ENCODE results near the gene TACC2. TPM values are rescaled to one million over a fixed set of nuclear protein-coding genes. Genes with fewer than 3 reads are reported as not detected.

TACC2 gene
- total and polyA plus RNA-seq, 2 donors (not counting 1 experiment from before 2014, with no cell fraction given): not detected

DNA sequence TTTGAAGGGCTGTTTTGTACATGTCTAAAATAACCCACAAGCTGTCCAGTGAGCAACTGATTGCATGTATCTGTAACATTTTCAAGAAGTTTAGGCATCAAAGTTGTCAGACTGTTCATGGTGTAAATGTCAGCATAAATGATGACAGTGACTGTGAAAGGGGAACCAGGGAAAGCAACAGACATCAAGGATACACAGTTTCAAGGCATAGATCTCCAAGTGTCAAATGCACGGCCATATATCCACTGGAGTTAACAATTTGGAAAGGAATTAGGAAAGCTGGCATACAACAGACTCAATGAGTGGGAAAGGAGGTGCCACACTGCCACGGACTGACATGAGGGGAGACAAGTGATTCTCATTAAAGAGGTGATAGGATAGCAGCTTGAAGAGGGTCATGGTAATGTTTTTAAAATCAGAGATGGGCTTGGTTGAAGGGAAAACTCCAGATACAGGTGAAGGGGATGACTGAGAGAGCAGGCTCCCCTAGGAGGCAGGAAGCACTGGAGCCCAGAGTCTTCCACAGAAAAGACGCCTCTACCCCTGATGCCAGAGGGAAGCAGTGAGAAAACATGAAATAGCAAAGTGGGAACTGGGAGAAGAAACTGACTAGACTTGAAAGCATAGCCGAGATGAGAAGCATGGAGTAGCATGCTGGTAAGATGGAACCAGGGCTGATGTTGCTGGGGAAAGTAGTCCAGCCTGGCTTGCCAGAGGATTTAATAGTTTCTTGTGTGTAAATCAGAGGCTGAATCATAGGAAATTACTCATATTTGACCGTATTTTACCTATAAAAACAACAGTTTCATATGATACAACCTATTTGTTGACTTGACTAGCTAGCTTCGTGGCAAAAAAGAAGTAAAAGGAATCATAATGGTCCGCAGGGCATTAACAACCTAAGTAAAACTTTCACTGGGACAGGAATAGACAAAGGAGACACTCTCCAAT lies 32.6 kb upstream of the TACC2 start:
- peaks cover 4 to 14% of the 10 kb centered on the region in 2 experiments for H3K36me3 ChIP-seq (replicated peaks in 1 of 2; ENCODE audit: control extremely low read depth in 1 of 2, control insufficient read depth in 1 of 2, extremely low read depth in 1 of 2, insufficient read depth in 2 of 2, low read length in 1 of 2)
- Mint-ChIP-seq H3K9me3 (ENCODE audit: insufficient read depth) (no peaks in the 10 kb centered on the region), H3K4me3 (no peak overlapping the region), H3K27me3 (no peaks in the 10 kb centered on the region), H3K4me1 (no peaks in the 10 kb centered on the region), H3K27ac (no peak overlapping the region)
- no peak overlapping the region for H3K4me2 ChIP-seq (replicated peaks; ENCODE audit: low read depth, low read length, poor library complexity, severe bottlenecking)
- CTCF ChIA-PET: no interaction called here
- DNase-seq: no peak
- intact Hi-C loops (cut with micrococcal nuclease): no loop called here
- TF ChIP-seq, protein P1, sequence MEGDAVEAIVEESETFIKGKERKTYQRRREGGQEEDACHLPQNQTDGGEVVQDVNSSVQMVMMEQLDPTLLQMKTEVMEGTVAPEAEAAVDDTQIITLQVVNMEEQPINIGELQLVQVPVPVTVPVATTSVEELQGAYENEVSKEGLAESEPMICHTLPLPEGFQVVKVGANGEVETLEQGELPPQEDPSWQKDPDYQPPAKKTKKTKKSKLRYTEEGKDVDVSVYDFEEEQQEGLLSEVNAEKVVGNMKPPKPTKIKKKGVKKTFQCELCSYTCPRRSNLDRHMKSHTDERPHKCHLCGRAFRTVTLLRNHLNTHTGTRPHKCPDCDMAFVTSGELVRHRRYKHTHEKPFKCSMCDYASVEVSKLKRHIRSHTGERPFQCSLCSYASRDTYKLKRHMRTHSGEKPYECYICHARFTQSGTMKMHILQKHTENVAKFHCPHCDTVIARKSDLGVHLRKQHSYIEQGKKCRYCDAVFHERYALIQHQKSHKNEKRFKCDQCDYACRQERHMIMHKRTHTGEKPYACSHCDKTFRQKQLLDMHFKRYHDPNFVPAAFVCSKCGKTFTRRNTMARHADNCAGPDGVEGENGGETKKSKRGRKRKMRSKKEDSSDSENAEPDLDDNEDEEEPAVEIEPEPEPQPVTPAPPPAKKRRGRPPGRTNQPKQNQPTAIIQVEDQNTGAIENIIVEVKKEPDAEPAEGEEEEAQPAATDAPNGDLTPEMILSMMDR (IDR thresholded peaks at IDR 0.05): no peak
- TF ChIP-seq EZH2 (IDR thresholded peaks at IDR 0.05; ENCODE audit: borderline replicate concordance, insufficient read depth, low read depth, low read length, poor library complexity, severe bottlenecking): no peak
- no peaks in the 10 kb centered on the region for H3K27me3 ChIP-seq (replicated peaks in 1 of 4; ENCODE audit: control extremely low read depth in 1 of 4, control insufficient read depth in 3 of 4, insufficient read depth in 4 of 4, low read length in 3 of 4)
- no peak overlapping the region for H2AFZ ChIP-seq (ENCODE audit: insufficient read depth, low read depth, low read length, poor library complexity, severe bottlenecking)
- no peaks in the 10 kb centered on the region for H3K9me3 ChIP-seq (ENCODE audit: control extremely low read depth in 1 of 3, control insufficient read depth in 2 of 3, insufficient read depth in 1 of 3, low read length in 2 of 3)
- no peak overlapping the region for H3K4me3 ChIP-seq (ENCODE audit: control extremely low read depth in 1 of 5, extremely low read depth in 1 of 5, insufficient read depth in 1 of 5, low read depth in 2 of 5, low read length in 4 of 5)
- H3K79me2 ChIP-seq (ENCODE audit: control insufficient read depth, insufficient read depth, low read length): no peaks in the 10 kb centered on the region
- 98% methylated on average over 3 of the region's 7 CpGs for WGBS (ENCODE audit: insufficient coverage)
- POLR2A ChIA-PET: no interaction called here
- H3K9ac ChIP-seq (ENCODE audit: low read length): no peak overlapping the region
- H4K20me1 ChIP-seq (ENCODE audit: control insufficient read depth, insufficient read depth, low read length, poor library complexity, severe bottlenecking): no peaks in the 10 kb centered on the region
- no peaks in the 10 kb centered on the region for H3K4me1 ChIP-seq (ENCODE audit: control insufficient read depth in 2 of 2, insufficient read depth in 2 of 2, low read length in 2 of 2)
- ATAC-seq (ENCODE audit: low read depth): no peak
- no peak overlapping the region for H3K27ac ChIP-seq (ENCODE audit: low read length in 2 of 2)

DNA sequence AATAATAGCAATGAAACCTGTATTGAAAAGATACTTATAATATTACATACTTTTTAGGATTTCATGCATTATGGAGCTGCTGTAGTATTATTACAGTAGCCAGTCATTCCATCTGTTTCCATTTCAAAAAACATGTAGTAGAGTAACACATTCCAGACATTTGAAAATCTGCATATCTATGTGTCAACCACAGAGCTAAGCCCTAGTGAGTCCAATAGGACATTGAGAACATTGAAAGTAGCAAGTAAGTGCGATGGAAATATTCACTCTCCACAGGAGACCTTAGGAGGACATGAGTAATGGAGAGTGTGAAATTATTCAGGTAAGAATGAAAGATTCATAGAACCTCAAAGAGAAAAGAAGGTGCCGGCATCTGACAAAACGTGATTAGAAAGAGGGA lies 29.3 kb upstream of the TACC2 start:
- H3K9me3 ChIP-seq (ENCODE audit: control extremely low read depth in 1 of 3, control insufficient read depth in 2 of 3, insufficient read depth in 1 of 3, low read length in 2 of 3): no peaks in the 10 kb centered on the region
- CTCF ChIA-PET: no interaction called here
- POLR2A ChIA-PET: no interaction called here
- H3K79me2 ChIP-seq (ENCODE audit: control insufficient read depth, insufficient read depth, low read length): no peaks in the 10 kb centered on the region
- H4K20me1 ChIP-seq (ENCODE audit: control insufficient read depth, insufficient read depth, low read length, poor library complexity, severe bottlenecking): no peaks in the 10 kb centered on the region
- Mint-ChIP-seq H3K9me3 (ENCODE audit: insufficient read depth) (no peaks in the 10 kb centered on the region), H3K27ac (no peak overlapping the region), H3K4me3 (no peak overlapping the region), H3K27me3 (no peaks in the 10 kb centered on the region), H3K4me1 (no peaks in the 10 kb centered on the region)
- intact Hi-C loops (cut with micrococcal nuclease): no loop called here
- DNase-seq: no peak
- H3K27me3 ChIP-seq (replicated peaks in 1 of 4; ENCODE audit: control extremely low read depth in 1 of 4, control insufficient read depth in 3 of 4, insufficient read depth in 4 of 4, low read length in 3 of 4): no peaks in the 10 kb centered on the region
- no peaks in the 10 kb centered on the region for H3K4me1 ChIP-seq (ENCODE audit: control insufficient read depth in 2 of 2, insufficient read depth in 2 of 2, low read length in 2 of 2)
- H3K36me3 ChIP-seq (replicated peaks in 1 of 2; ENCODE audit: control extremely low read depth in 1 of 2, control insufficient read depth in 1 of 2, extremely low read depth in 1 of 2, insufficient read depth in 2 of 2, low read length in 1 of 2): peaks cover 4 to 14% of the 10 kb centered on the region in 2 experiments
- no peak overlapping the region for H3K27ac ChIP-seq (ENCODE audit: low read length in 2 of 2)
- H2AFZ ChIP-seq (ENCODE audit: insufficient read depth, low read depth, low read length, poor library complexity, severe bottlenecking): no peak overlapping the region
- no peak overlapping the region for H3K9ac ChIP-seq (ENCODE audit: low read length)
- no peak overlapping the region for H3K4me2 ChIP-seq (replicated peaks; ENCODE audit: low read depth, low read length, poor library complexity, severe bottlenecking)
- ATAC-seq (ENCODE audit: low read depth): no peak
- no peak for TF ChIP-seq EZH2 (IDR thresholded peaks at IDR 0.05; ENCODE audit: borderline replicate concordance, insufficient read depth, low read depth, low read length, poor library complexity, severe bottlenecking)
- TF ChIP-seq, protein P1 (IDR thresholded peaks at IDR 0.05): no peak
- H3K4me3 ChIP-seq (ENCODE audit: control extremely low read depth in 1 of 5, extremely low read depth in 1 of 5, insufficient read depth in 1 of 5, low read depth in 2 of 5, low read length in 4 of 5): no peak overlapping the region
- no CpG with 5 or more reads among the region's 3 CpGs for WGBS (ENCODE audit: insufficient coverage)

Measured in B cell (primary cell).